Smooth muscle cell (in vitro differentiated cells): ENCODE results near the gene INSL6. TPM values are rescaled to one million over a fixed set of nuclear protein-coding genes. Genes with fewer than 3 reads are reported as not detected.

Experiments
- DNase-seq: peaks from one replicate; lab custom pipeline; 2025; ENCODE audit not compliant: unreplicated experiment; lab: John Stamatoyannopoulos, UW
- H2AFZ ChIP-seq: fragments of 200-600 bp; sonication (generic); 2 replicates; pipeline ENCODE4 v1.6.0; 2016; ENCODE audit warnings: antibody characterized with exemption, low read depth, mild to moderate bottlenecking
- H3F3A ChIP-seq: fragments of 200-600 bp; sonication (generic); 2 replicates; pipeline ENCODE4 v1.6.0; 2017; ENCODE audit warnings: antibody characterized with exemption, low read depth
- H3K27ac ChIP-seq: fragments of 200-600 bp; sonication (generic); 2 replicates; pipeline ENCODE4 v1.5.1; 2016; ENCODE audit warnings: low read depth, mild to moderate bottlenecking
- H3K27me3 ChIP-seq: fragments of 200-600 bp; sonication (generic); 2 replicates; pipeline ENCODE4 v1.6.1; 2016; ENCODE audit warnings: low read depth, mild to moderate bottlenecking
- H3K36me3 ChIP-seq: fragments of 200-600 bp; sonication (generic); 2 replicates; pipeline ENCODE4 v1.5.1; 2016; ENCODE audit warnings: low read depth
- H3K4me1 ChIP-seq: fragments of 200-600 bp; sonication (generic); 2 replicates; pipeline ENCODE4 v1.5.1; 2016; ENCODE audit warnings: low read depth
- H3K4me2 ChIP-seq: fragments of 200-600 bp; sonication (generic); 2 replicates; pipeline ENCODE4 v1.6.0; 2016; ENCODE audit warnings: mild to moderate bottlenecking
- H3K4me3 ChIP-seq: fragments of 200-600 bp; sonication (generic); 2 replicates; pipeline ENCODE4 v1.5.1; 2016; ENCODE audit warnings: mild to moderate bottlenecking
- H3K79me2 ChIP-seq: fragments of 200-600 bp; sonication (generic); 2 replicates; pipeline ENCODE4 v1.6.0; 2016; ENCODE audit warnings: low read depth, mild to moderate bottlenecking
- H3K9ac ChIP-seq: fragments of 200-600 bp; sonication (generic); 2 replicates; pipeline ENCODE4 v1.6.0; 2016; ENCODE audit warnings: low read depth
- H3K9me3 ChIP-seq: fragments of 200-600 bp; sonication (generic); replicated peaks from 2 replicates; pipeline ENCODE4 v1.5.1; 2016; ENCODE audit warnings: low read depth
- H4K20me1 ChIP-seq: fragments of 200-600 bp; sonication (generic); 2 replicates; pipeline ENCODE4 v1.6.0; 2016; ENCODE audit warnings: low read depth
- CTCF ChIP-seq: fragments of 200-600 bp; sonication (generic); IDR thresholded peaks from 2 replicates; pipeline ENCODE4 v1.5.1; 2017; ENCODE audit warnings: borderline replicate concordance, mild to moderate bottlenecking, antibody characterized with exemption; ENCODE audit not compliant: insufficient read depth, poor library complexity, severe bottlenecking
- whole genome bisulfite sequencing: methylation state at CpG from one replicate; pipeline ENCODE4 v1.1.7; 2016; ENCODE audit warnings: low lambda C conversion rate; 5-methylcytosine and 5-hydroxymethylcytosine counted together
- polyA plus RNA-seq: library from polyadenylated mRNA; unstranded; fragments of >200 nt; fragmentation: Nextera tagmentation; extraction: Ambion mirVana; gene quantifications from 2 replicates; pipeline ENCODE4 v1.2.1, GENCODE V29; 2016
- total RNA-seq: library from RNA; depleted of rRNA; stranded (reverse); fragments of >200 nt; gene quantifications from 2 replicates; pipeline ENCODE4 v1.2.3, GENCODE V29; 2014

Gene INSL6
- total and polyA plus RNA-seq, 2 experiments from 2014 or later = not detected

GRCh38 chr9:5178126-5178805 lies 7.2 kb downstream of the INSL6 start:
- Histone ChIP-seq H4K20me1 (no peaks in the 10 kb centered on the region), H3K4me1 (no peaks in the 10 kb centered on the region), H3K4me2 (no peak overlapping the region), H2AFZ (no peak overlapping the region), H3K27me3 (no peaks in the 10 kb centered on the region), H3F3A (no peaks in the 10 kb centered on the region), H3K27ac (no peak overlapping the region), H3K4me3 (no peak overlapping the region), H3K79me2 (no peaks in the 10 kb centered on the region), H3K36me3 (no peaks in the 10 kb centered on the region), H3K9me3 (no peaks in the 10 kb centered on the region), H3K9ac (no peak overlapping the region)
- no peak for TF ChIP-seq CTCF
- DNase-seq = no peak
- WGBS = 94% methylated on average over 4 of the region's 4 CpGs

- Histone ChIP-seq H3K4me3 (no peak overlapping the region), H3K27me3 (no peaks in the 10 kb centered on the region), H4K20me1 (no peaks in the 10 kb centered on the region), H3K9me3 (no peaks in the 10 kb centered on the region), H2AFZ (no peak overlapping the region), H3K27ac (no peak overlapping the region), H3K36me3 (no peaks in the 10 kb centered on the region), H3F3A (no peaks in the 10 kb centered on the region), H3K9ac (no peak overlapping the region), H3K79me2 (no peaks in the 10 kb centered on the region), H3K4me2 (no peak overlapping the region), H3K4me1 (no peaks in the 10 kb centered on the region)
- 90% methylated on average over 1 of the region's 1 CpG for WGBS
- no peak for DNase-seq
- no peak for TF ChIP-seq CTCF
Observed at GRCh38 chr9:5146241-5146640, 39.2 kb downstream of the INSL6 start.

GRCh38 chr9:5144217-5144616 lies 41.2 kb downstream of the INSL6 start:
- H3K36me3 ChIP-seq = no peaks in the 10 kb centered on the region
- TF ChIP-seq CTCF = no peak
- H3F3A ChIP-seq = no peaks in the 10 kb centered on the region
- no peaks in the 10 kb centered on the region for H3K79me2 ChIP-seq
- H3K9ac ChIP-seq = no peak overlapping the region
- H3K27ac ChIP-seq = no peak overlapping the region
- no peak overlapping the region for H3K4me2 ChIP-seq
- no peaks in the 10 kb centered on the region for H4K20me1 ChIP-seq
- no peaks in the 10 kb centered on the region for H3K4me1 ChIP-seq
- no peak for DNase-seq
- WGBS = 91% methylated on average over 7 of the region's 7 CpGs
- H3K27me3 ChIP-seq = no peaks in the 10 kb centered on the region
- H3K4me3 ChIP-seq = no peak overlapping the region
- H3K9me3 ChIP-seq = no peaks in the 10 kb centered on the region
- H2AFZ ChIP-seq = no peak overlapping the region

- 57% methylated on average over 1 of the region's 1 CpG for whole genome bisulfite sequencing
- Histone ChIP-seq H2AFZ (no peak overlapping the region), H3K36me3 (no peaks in the 10 kb centered on the region), H3K27me3 (no peaks in the 10 kb centered on the region), H3K27ac (no peak overlapping the region), H4K20me1 (no peaks in the 10 kb centered on the region), H3K9ac (no peak overlapping the region), H3K4me1 (no peaks in the 10 kb centered on the region), H3K79me2 (no peaks in the 10 kb centered on the region), H3F3A (no peaks in the 10 kb centered on the region), H3K9me3 (peaks cover 5% of the 10 kb centered on the region), H3K4me2 (no peak overlapping the region), H3K4me3 (no peak overlapping the region)
- DNase-seq = no peak
- no peak for TF ChIP-seq CTCF
Observed at GRCh38 chr9:5140151-5140550, 45.3 kb downstream of the INSL6 start.
